Naive B cell (primary cell): ENCODE measurements around the gene ARHGAP4. TPM values are rescaled to one million over a fixed set of nuclear protein-coding genes. Genes with fewer than 3 reads are reported as not detected.

Experiments used
- ATAC-seq, 2 donors: fragments of 150-1000 bp; cut with Tn5 transposase; 2 replicates each; pipeline ENCODE4 v1.10.0; 2021; ENCODE audit warnings: low read depth in 2 of 2, mild to moderate bottlenecking in 2 of 2, moderate library complexity in 2 of 2
- DNase-seq: peaks from one replicate; pipeline ENCODE4 v3.0.0; 2022
- H3K27ac Mint-ChIP-seq, 6 donors: one replicate each; pipeline ENCODE4 v1.8.0; 2020 to 2022; ENCODE audit warnings: mild to moderate bottlenecking in 6 of 6, mixed read lengths in 6 of 6, moderate library complexity in 5 of 6, inconsistent platforms in 2 of 6
- H3K27me3 Mint-ChIP-seq, 3 donors: one replicate each; pipeline ENCODE4 v1.8.0; 2021 to 2022; ENCODE audit warnings: mixed read lengths in 3 of 3, mild to moderate bottlenecking in 1 of 3
- H3K36me3 Mint-ChIP-seq, 2 donors: one replicate each; pipeline ENCODE4 v1.8.0; 2020 to 2022; ENCODE audit warnings: mixed read lengths in 2 of 2, inconsistent platforms in 1 of 2, mild to moderate bottlenecking in 1 of 2
- H3K4me1 Mint-ChIP-seq, 3 donors: one replicate each; pipeline ENCODE4 v1.8.0; 2020 to 2022; ENCODE audit warnings: mixed read lengths in 3 of 3, inconsistent platforms in 1 of 3, mild to moderate bottlenecking in 1 of 3, moderate library complexity in 1 of 3
- H3K4me3 Mint-ChIP-seq, 8 donors: one replicate each; pipeline ENCODE4 v1.8.0; 2020 to 2022; ENCODE audit warnings: mild to moderate bottlenecking in 8 of 8, mixed read lengths in 8 of 8, moderate library complexity in 8 of 8, inconsistent platforms in 2 of 8
- H3K9me3 Mint-ChIP-seq, 7 donors: one replicate each; pipeline ENCODE4 v1.8.0; 2020 to 2022; ENCODE audit warnings: mixed read lengths in 7 of 7, mild to moderate bottlenecking in 5 of 7, inconsistent platforms in 2 of 7, moderate library complexity in 1 of 7
- polyA plus RNA-seq, 6 donors: library from polyadenylated mRNA; unstranded; fragments of 300-500 nt; fragmentation: Illumina TruSeq; gene quantifications; one replicate each; pipeline ENCODE4 v1.2.3, GENCODE V29; 2021; ENCODE audit warnings: low read depth in 6 of 6

ARHGAP4 gene
- polyA plus RNA-seq, 6 donors from 2014 or later, result 71.5 to 147 (median 83.5) TPM

GRCh38 chrX:153871946-153872878 is 53.9 kb downstream of the ARHGAP4 start:
- H3K4me1 Mint-ChIP-seq, result peaks cover 2 to 10% (median 9%) of the 10 kb centered on the region in 3 donors
- ATAC-seq, result no peak
- H3K36me3 Mint-ChIP-seq, result no peaks in the 10 kb centered on the region
- peak overlapping the region in 1 of 6 donors; percentile 94 for H3K27ac Mint-ChIP-seq
- no peak for DNase-seq
- peaks cover 0 to 5% (median 0%) of the 10 kb centered on the region in 7 donors for H3K9me3 Mint-ChIP-seq
- H3K27me3 Mint-ChIP-seq, result peaks cover 5 to 55% (median 32%) of the 10 kb centered on the region in 3 donors
- H3K4me3 Mint-ChIP-seq, result peak overlapping the region in 1 of 8 donors; percentile 70

GRCh38 chrX:153871451-153871850 is 54.6 kb downstream of the ARHGAP4 start:
- no peak overlapping the region for H3K27ac Mint-ChIP-seq
- peaks cover 0 to 5% (median 0%) of the 10 kb centered on the region in 7 donors for H3K9me3 Mint-ChIP-seq
- H3K4me1 Mint-ChIP-seq, result peaks cover 1 to 10% (median 9%) of the 10 kb centered on the region in 3 donors
- ATAC-seq (no peak), DNase-seq (no peak)
- no peaks in the 10 kb centered on the region for H3K36me3 Mint-ChIP-seq
- no peak overlapping the region for H3K4me3 Mint-ChIP-seq
- peaks cover 5 to 53% (median 30%) of the 10 kb centered on the region in 3 donors for H3K27me3 Mint-ChIP-seq

- peaks cover 0 to 50% (median 24%) of the 10 kb centered on the region in 3 donors for H3K27me3 Mint-ChIP-seq
- H3K36me3 Mint-ChIP-seq, result peaks cover 0 to under 1% of the 10 kb centered on the region in 2 donors
- no peak overlapping the region for H3K4me3 Mint-ChIP-seq
- peaks cover 0 to 10% (median 3%) of the 10 kb centered on the region in 3 donors for H3K4me1 Mint-ChIP-seq
- H3K9me3 Mint-ChIP-seq, result peaks cover 0 to 3% (median 0%) of the 10 kb centered on the region in 7 donors
- DNase-seq, result no peak
- H3K27ac Mint-ChIP-seq, result peak overlapping the region in 1 of 6 donors; percentile 58
- ATAC-seq, result no peak
Measured at GRCh38 chrX:153870791-153871360, 55.2 kb downstream of the ARHGAP4 start.

GRCh38 chrX:153870288-153870690 is 55.8 kb downstream of the ARHGAP4 start:
- Mint-ChIP-seq H3K27me3 (peaks cover 0 to 52% (median 21%) of the 10 kb centered on the region in 3 donors), H3K9me3 (peaks cover 0 to 3% (median 0%) of the 10 kb centered on the region in 7 donors), H3K4me3 (no peak overlapping the region), H3K4me1 (peaks cover 0 to 8% (median 2%) of the 10 kb centered on the region in 3 donors), H3K36me3 (peaks cover 0 to 6% of the 10 kb centered on the region in 2 donors), H3K27ac (no peak overlapping the region)
- DNase-seq (no peak), ATAC-seq (no peak)

- H3K9me3 Mint-ChIP-seq, result peaks cover 0 to 3% (median 0%) of the 10 kb centered on the region in 7 donors
- ATAC-seq (no peak), DNase-seq (no peak)
- H3K27me3 Mint-ChIP-seq, result peaks cover 0 to 45% (median 15%) of the 10 kb centered on the region in 3 donors
- peak overlapping the region in 1 of 6 donors; percentile 92 for H3K27ac Mint-ChIP-seq
- peaks cover 0 to 2% (median 2%) of the 10 kb centered on the region in 3 donors for H3K4me1 Mint-ChIP-seq
- H3K36me3 Mint-ChIP-seq, result peaks cover 0 to 6% of the 10 kb centered on the region in 2 donors
- no peak overlapping the region for H3K4me3 Mint-ChIP-seq
Measured at GRCh38 chrX:153869473-153870287, 56.4 kb downstream of the ARHGAP4 start.

- H3K36me3 Mint-ChIP-seq, result peaks cover 0 to 6% of the 10 kb centered on the region in 2 donors
- DNase-seq (no peak), ATAC-seq (no peak)
- H3K27me3 Mint-ChIP-seq, result peaks cover 0 to 37% (median 10%) of the 10 kb centered on the region in 3 donors
- peak overlapping the region in 1 of 8 donors; percentile 25 for H3K4me3 Mint-ChIP-seq
- H3K9me3 Mint-ChIP-seq, result peaks cover 0 to 2% (median 0%) of the 10 kb centered on the region in 7 donors
- H3K27ac Mint-ChIP-seq, result peak overlapping the region in 3 of 6 donors; percentile 38 to 92 (median 54)
- H3K4me1 Mint-ChIP-seq, result peaks cover 0 to 2% (median 0%) of the 10 kb centered on the region in 3 donors
Measured at GRCh38 chrX:153868576-153869472, 57.2 kb downstream of the ARHGAP4 start.

GRCh38 chrX:153867671-153868070 is 58.4 kb downstream of the ARHGAP4 start:
- Mint-ChIP-seq H3K36me3 (peaks cover 0 to 6% of the 10 kb centered on the region in 2 donors), H3K27ac (no peak overlapping the region), H3K4me1 (no peaks in the 10 kb centered on the region), H3K4me3 (no peak overlapping the region), H3K27me3 (peaks cover 0 to 25% (median 2%) of the 10 kb centered on the region in 3 donors), H3K9me3 (peaks cover 0 to 2% (median 0%) of the 10 kb centered on the region in 7 donors)
- DNase-seq (no peak), ATAC-seq (no peak)

- ATAC-seq (no peak), DNase-seq (no peak)
- peak overlapping the region in 1 of 6 donors; percentile 50 for H3K27ac Mint-ChIP-seq
- H3K36me3 Mint-ChIP-seq, result peaks cover 0 to 6% of the 10 kb centered on the region in 2 donors
- H3K4me3 Mint-ChIP-seq, result no peak overlapping the region
- peaks cover 0 to 2% (median 0%) of the 10 kb centered on the region in 7 donors for H3K9me3 Mint-ChIP-seq
- H3K27me3 Mint-ChIP-seq, result peaks cover 0 to 20% (median 0%) of the 10 kb centered on the region in 3 donors
- H3K4me1 Mint-ChIP-seq, result no peaks in the 10 kb centered on the region
Measured at GRCh38 chrX:153867139-153867538, 58.9 kb downstream of the ARHGAP4 start.

GRCh38 chrX:153866302-153867019 is 59.6 kb downstream of the ARHGAP4 start:
- Mint-ChIP-seq H3K4me1 (no peaks in the 10 kb centered on the region), H3K27me3 (peaks cover 0 to 13% (median 0%) of the 10 kb centered on the region in 3 donors), H3K9me3 (peaks cover 0 to 2% (median 0%) of the 10 kb centered on the region in 7 donors), H3K27ac (no peak overlapping the region), H3K4me3 (peak overlapping the region in 1 of 8 donors; percentile 35), H3K36me3 (peaks cover 0 to 6% of the 10 kb centered on the region in 2 donors)
- DNase-seq (no peak), ATAC-seq (no peak)

- Mint-ChIP-seq H3K27ac (peak overlapping the region in 1 of 6 donors; percentile 19), H3K27me3 (peaks cover 0 to 8% (median 0%) of the 10 kb centered on the region in 3 donors), H3K4me3 (no peak overlapping the region), H3K9me3 (peaks cover 0 to 2% (median 0%) of the 10 kb centered on the region in 7 donors), H3K36me3 (peaks cover 0 to 6% of the 10 kb centered on the region in 2 donors), H3K4me1 (peaks cover 0 to 2% (median 0%) of the 10 kb centered on the region in 3 donors)
- no peak for ATAC-seq
- DNase-seq, result no peak
Measured at GRCh38 chrX:153865685-153866084, 60.4 kb downstream of the ARHGAP4 start.

- DNase-seq (no peak), ATAC-seq (no peak)
- Mint-ChIP-seq H3K27ac (peak overlapping the region in 1 of 6 donors; percentile 49), H3K27me3 (peaks cover 0 to 8% (median 0%) of the 10 kb centered on the region in 3 donors), H3K9me3 (peaks cover 0 to 2% (median 0%) of the 10 kb centered on the region in 7 donors), H3K4me1 (peaks cover 0 to 5% (median 0%) of the 10 kb centered on the region in 3 donors), H3K4me3 (no peak overlapping the region), H3K36me3 (peaks cover 0 to 6% of the 10 kb centered on the region in 2 donors)
Measured at GRCh38 chrX:153865321-153865580, 60.8 kb downstream of the ARHGAP4 start.
